ENCODE data around the gene NPAS1.

The NPAS1 gene

DNA sequence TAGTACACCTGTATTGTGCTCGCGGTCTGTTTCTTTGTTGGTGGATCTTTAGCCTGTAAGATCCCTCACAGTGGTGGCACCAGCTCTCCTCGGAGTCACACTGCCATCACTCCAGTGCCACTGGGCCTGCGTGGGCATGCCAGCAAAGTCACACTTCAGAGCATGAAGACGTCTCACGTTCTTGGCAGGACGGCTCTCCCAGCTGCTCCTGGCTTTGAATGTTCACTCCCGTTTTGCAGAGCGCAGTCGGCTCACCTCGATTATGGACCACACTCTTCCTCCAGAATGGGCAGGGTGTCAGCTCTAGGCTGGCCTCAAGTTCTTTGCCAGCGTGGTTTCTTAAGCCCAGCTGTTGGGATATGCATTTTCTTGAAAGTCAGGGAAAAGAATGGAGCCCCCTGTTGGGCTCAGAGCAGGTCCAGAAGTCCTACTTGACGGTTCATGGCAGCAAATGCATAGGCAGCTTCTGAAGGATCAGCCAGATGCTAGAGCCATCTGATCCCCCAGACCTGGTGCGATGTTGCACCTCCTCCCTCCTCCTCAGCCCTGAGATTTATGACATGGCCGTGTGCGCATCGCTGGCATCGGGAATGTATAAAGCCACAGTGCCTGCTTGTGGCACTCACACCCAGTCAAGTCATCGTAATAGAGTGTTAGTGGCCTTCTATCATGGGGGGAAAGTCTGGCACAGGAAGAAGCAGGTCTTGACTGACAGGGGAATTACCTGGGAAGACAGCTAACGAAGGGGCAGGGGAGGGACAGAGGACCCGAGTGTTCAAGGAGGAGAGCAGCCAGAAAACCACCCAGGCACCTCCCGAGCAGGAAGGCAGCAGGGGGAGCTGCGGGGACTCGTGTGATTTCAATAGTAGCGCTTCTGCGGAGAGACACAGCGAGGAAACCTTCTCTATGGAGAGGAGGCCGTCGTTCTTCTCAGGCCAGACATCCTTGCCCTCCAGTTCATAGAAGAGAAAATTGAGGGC is 40.2 kb upstream of the NPAS1 start:
- no peak for TF ChIP-seq ZNF384 (IDR thresholded peaks at IDR 0.05)
- TF ChIP-seq, protein P1, sequence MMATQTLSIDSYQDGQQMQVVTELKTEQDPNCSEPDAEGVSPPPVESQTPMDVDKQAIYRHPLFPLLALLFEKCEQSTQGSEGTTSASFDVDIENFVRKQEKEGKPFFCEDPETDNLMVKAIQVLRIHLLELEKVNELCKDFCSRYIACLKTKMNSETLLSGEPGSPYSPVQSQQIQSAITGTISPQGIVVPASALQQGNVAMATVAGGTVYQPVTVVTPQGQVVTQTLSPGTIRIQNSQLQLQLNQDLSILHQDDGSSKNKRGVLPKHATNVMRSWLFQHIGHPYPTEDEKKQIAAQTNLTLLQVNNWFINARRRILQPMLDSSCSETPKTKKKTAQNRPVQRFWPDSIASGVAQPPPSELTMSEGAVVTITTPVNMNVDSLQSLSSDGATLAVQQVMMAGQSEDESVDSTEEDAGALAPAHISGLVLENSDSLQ (IDR thresholded peaks at IDR 0.05), result 0 out of 2 replicates have a peak, but pooled peaks have one; percentile 34
- no peak for DNase-seq (ENCODE audit: extremely low spot score)
- POLR2A ChIA-PET, result no interaction called here
- CTCF ChIA-PET, result no interaction called here

DNA sequence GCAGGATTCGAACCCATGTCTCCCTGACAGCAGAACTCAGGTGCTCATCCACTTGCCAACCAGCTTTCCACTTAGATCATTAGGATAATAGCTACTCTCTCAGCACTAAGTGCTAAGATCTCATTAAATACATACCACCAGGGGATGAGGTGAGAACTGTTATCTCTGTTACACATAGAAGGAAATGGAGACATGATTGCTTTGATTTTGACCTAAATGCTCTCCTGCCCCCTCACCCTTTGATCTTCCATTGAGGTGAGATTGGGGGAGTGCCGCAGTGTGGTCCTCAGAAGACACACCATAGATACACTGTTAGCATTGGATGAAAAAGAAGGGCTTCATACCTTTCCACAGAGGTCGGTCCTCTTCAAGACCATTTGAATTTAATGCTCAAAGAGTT is 38.9 kb upstream of the NPAS1 start:
- POLR2A ChIA-PET, result no interaction called here
- DNase-seq (ENCODE audit: extremely low spot score), result no peak
- CTCF ChIA-PET, result no interaction called here
- TF ChIP-seq L3MBTL2 (conservative IDR thresholded peaks at IDR 0.05) (no peak), FOXK2 (IDR thresholded peaks at IDR 0.05) (no peak), TARDBP (IDR thresholded peaks at IDR 0.05) (no peak), ARNT (IDR thresholded peaks at IDR 0.05) (no peak), SUZ12 (IDR thresholded peaks at IDR 0.05) (no peak), LEF1 (IDR thresholded peaks at IDR 0.05; ENCODE audit: borderline replicate concordance) (no peak), BHLHE40 (IDR thresholded peaks at IDR 0.05; ENCODE audit: borderline replicate concordance) (no peak), CTBP1 (IDR thresholded peaks at IDR 0.05; ENCODE audit: borderline replicate concordance) (no peak), NFRKB (IDR thresholded peaks at IDR 0.05) (no peak), FOXM1 (IDR thresholded peaks at IDR 0.05; ENCODE audit: borderline replicate concordance) (no peak), HDGF (IDR thresholded peaks at IDR 0.05; ENCODE audit: borderline replicate concordance) (no peak)

DNA sequence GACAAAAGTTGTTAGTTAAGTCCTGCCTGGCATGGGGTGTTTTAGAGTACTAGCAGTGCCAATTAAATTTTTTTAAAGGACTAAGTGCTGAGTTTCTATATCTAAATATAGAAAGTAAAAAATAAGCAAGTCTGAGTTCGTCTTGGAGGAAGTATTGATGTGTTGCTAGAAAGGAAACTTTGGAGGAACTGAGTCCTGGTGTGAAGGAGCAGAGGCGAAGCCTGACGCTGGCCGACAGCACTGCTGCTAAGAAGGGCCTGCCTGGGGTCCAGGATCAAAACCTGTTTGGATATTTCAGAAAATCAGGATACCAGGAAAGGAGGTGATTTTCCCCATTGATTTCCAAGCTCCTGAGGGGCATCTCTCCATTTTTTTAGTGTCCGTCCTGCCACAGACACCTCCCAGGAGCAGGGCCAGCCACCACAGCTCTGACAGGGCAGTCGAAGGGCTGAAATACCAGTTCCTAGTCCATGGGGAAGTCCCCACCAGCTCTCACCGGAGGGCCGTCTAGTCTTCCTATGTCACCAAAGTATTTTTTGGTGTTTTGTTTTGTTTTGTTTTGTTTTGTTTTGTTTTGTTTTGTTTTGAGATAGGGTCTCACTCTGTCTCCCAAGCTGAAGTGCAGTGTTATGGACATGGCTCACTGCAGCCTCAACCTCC is 38.2 kb upstream of the NPAS1 start:
- POLR2A ChIA-PET, result no interaction called here
- TF ChIP-seq ZNF384 (IDR thresholded peaks at IDR 0.05) (no peak), FOXM1 (IDR thresholded peaks at IDR 0.05; ENCODE audit: borderline replicate concordance) (no peak), ARNT (IDR thresholded peaks at IDR 0.05) (no peak), SP1 (IDR thresholded peaks at IDR 0.05) (no peak), CTBP1 (IDR thresholded peaks at IDR 0.05; ENCODE audit: borderline replicate concordance) (no peak), BHLHE40 (IDR thresholded peaks at IDR 0.05; ENCODE audit: borderline replicate concordance) (no peak), HDGF (IDR thresholded peaks at IDR 0.05; ENCODE audit: borderline replicate concordance) (no peak), TARDBP (IDR thresholded peaks at IDR 0.05) (no peak), L3MBTL2 (conservative IDR thresholded peaks at IDR 0.05) (no peak), FOXK2 (IDR thresholded peaks at IDR 0.05) (no peak), FOXA1 (IDR thresholded peaks at IDR 0.05) (no peak), NFRKB (IDR thresholded peaks at IDR 0.05) (no peak), ELF4 (IDR thresholded peaks at IDR 0.05) (no peak), SUZ12 (IDR thresholded peaks at IDR 0.05) (no peak), LEF1 (IDR thresholded peaks at IDR 0.05; ENCODE audit: borderline replicate concordance) (no peak)
- TF ChIP-seq, protein P1 (IDR thresholded peaks at IDR 0.05), result no peak

DNA sequence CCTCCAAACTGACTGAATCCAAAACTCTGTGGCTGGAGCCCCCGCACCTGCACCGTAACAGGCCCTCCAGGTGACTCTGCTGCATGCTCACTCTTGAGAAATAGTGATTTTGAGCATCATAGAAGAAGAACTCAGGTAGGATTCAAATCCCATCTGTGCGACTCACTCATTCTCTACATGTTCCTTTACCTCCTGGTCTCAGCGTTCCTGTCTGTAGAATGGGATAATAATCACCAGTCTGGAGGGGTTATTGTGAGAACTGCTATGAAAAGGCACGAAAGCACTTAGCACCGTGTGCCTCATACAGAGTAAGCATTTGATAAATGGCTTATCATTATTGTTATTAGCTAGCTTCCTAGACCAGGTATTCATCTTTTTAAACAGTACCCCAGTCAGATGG is 36.5 kb upstream of the NPAS1 start:
- TF ChIP-seq FOXA1 (IDR thresholded peaks at IDR 0.05) (no peak), CTBP1 (IDR thresholded peaks at IDR 0.05; ENCODE audit: borderline replicate concordance) (no peak), FOXK2 (IDR thresholded peaks at IDR 0.05) (no peak), TARDBP (IDR thresholded peaks at IDR 0.05) (no peak)
- DNase-seq (ENCODE audit: extremely low spot score), result no peak
- CTCF ChIA-PET, result no interaction called here
- POLR2A ChIA-PET, result no interaction called here

More for the DNA sequence above, 38.2 kb upstream of the NPAS1 start:
- DNase-seq (ENCODE audit: extremely low spot score), result no peak
- CTCF ChIA-PET, result no interaction called here

DNA sequence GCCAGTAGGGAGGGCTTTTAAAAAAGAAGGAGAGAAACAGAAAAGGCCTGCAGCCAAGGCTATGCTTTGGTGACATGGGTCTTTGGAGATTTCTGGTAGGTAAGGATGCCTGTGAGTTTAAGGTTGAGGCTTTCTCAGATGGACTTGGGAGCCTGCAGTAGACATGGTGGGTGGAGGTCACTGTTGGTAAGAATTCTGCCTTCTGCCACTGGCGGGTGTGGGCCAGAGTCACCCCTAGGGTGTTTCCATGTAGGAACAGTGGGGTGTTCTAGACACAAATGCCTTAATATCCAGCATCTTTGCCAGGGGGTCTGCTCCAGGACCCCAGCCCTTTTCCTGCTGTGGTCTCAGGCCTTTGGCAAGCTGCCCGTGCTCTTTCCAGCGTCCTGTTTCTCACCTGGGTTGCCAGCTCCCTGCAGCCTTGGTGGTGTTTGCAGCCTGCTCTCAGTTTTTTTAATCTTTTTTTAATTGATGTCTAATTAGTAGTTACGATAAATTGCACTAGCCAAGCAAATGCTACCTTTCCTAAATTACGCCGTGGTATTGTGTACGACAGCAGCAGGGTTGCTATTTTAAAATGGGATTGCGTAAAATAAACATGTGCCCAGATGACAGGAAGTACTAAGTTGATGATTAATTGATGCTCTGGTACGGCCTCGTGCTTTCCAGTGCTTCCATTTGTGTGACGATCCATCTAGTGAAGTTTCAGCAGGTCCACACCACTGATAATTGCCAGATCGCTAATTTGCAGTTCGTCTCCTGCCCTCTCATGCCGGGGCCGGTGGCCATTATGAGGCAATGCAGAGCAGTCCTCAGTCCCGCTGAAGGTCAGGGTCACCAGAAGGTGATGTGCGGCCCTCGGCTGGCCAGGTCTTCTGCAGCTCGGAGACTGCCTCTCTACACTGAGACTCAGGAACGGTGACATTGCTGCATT is 35.3 kb upstream of the NPAS1 start:
- ChIA-PET POLR2A (interaction anchor here (0.7 kb wide), 1 partner anchor 123 kb away, joined by 3 read pairs; no protein-coding TSS in a partner anchor), CTCF (interaction anchor here (0.7 kb wide), 1 partner anchor 1955 kb away, joined by 3 read pairs; no protein-coding TSS in a partner anchor)
- DNase-seq (ENCODE audit: extremely low spot score), result no peak
- TF ChIP-seq L3MBTL2 (conservative IDR thresholded peaks at IDR 0.05) (peak; percentile 59), ARNT (IDR thresholded peaks at IDR 0.05) (no peak)
- TF ChIP-seq, protein P1 (IDR thresholded peaks at IDR 0.05), result peak; percentile 81
